ENCODE data around the gene GRAP. TPM values are rescaled to one million over a fixed set of nuclear protein-coding genes. Genes with fewer than 3 reads are reported as not detected.
"Not testable (repeated sequence)": the region's sequence is repeated elsewhere in the genome, so short reads cannot be mapped to it uniquely, and the experiment has no call there.

GRAP gene
- total RNA-seq, 1 experiment from 2014 or later = 5.2 TPM

DNA sequence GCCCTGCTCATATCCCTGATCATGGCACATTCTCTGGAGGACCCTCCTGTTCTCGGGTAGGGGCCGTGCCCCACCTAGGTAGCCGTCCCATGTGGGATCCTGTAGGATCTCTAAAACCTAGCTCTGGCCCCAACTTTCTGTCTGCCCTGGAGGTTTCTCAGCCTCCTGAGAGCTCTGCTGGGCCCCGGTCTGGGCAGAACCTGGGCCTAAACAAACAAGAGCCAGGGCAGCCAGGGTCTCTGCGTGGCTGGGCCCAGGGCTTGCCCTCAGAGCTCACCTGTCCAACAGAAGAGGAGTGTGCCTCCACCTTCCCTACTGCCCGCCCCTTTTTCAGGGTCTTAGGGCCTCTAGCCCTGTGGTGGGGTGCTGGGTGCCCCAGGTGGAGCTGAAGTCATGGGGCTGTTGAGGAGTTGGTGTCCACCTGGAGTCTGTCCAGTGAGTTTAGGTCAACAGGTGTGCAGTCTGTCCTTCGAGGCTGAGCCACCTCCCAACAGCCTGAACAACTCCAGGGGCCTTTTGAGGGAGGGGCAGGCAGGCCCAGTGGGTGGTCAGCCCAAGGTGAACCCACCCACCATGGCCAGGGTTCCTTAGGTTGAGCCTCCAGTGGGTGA lies 25.6 kb downstream of the GRAP start:
- in situ Hi-C loops (cut with HindIII; ENCODE audit: low sequenced_read_pairs); DNase-seq (ENCODE audit: low spot score): not testable (repeated sequence)

DNA sequence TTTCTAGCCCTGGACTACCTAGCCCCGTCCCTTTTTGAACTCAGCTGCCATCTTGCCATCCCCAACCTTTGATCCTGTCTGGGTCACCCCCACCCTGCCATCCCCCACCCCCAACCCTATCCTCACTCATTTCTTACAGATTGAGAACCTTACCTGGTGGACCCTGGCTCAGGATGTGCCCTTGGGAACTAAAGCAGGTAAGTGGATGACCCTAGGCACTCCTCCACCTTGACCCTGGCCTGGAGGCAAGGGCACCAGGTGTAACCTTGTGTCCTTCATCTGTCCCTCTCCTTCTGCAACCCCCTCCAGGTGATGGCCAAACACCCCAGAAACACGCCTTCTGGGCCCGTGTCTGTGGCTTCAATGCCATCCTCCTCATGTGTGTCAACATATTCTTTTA lies 26.7 kb downstream of the GRAP start:
- in situ Hi-C loops (cut with HindIII; ENCODE audit: low sequenced_read_pairs) = no loop called here
- DNase-seq (ENCODE audit: low spot score) = no peak

DNA sequence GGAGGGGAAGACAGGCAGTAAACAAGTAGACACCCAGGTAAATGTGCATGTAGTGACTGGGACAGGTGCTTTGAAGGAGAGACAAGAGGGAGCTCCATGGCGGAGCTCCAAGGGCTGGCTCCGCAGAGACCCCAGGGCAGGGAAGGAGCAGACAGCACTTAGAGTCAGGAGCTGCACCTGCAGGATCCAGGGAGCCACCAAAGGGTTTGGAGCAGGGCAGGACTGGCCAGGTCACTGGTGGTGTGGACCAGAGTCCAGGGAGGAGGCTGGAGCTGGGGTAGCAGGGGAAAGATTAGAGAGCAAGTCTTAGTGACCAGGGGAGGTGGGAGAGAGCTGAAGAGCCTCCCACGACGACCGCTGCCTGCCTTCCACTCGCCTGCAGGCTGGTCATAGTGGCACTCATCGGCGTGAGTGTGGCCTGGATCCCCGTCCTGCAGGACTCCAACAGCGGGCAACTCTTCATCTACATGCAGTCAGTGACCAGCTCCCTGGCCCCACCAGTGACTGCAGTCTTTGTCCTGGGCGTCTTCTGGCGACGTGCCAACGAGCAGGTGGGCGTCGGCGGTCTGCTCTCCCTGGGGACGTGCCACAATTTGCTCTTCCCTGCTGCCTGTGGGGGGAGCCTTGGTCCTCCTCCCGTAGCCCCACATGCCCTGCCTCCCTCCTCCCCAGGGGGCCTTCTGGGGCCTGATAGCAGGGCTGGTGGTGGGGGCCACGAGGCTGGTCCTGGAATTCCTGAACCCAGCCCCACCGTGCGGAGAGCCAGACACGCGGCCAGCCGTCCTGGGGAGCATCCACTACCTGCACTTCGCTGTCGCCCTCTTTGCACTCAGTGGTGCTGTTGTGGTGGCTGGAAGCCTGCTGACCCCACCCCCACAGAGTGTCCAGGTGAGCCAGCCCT lies 27.5 kb downstream of the GRAP start:
- in situ Hi-C loops (cut with HindIII; ENCODE audit: low sequenced_read_pairs) = no loop called here
- no peak for DNase-seq (ENCODE audit: low spot score)

DNA sequence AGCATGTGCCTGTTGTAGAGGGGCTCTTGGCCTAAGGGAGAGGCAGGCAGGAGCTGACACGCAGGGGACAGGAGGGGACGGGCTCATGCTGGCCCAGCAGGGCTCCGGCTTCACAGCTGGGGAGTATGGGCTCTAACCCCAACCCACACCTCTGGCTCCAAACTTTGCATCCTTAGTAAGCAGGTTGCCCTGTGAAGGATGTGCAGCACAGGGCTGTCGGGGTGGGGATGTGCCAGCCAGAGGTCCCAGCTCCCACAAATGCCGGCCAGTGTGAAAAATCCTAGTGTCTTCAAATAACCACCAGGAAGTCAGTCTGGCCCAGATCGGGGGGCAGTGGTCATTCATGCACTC lies 28.2 kb downstream of the GRAP start:
- in situ Hi-C loops (cut with HindIII; ENCODE audit: low sequenced_read_pairs) = no loop called here
- DNase-seq (ENCODE audit: low spot score) = no peak

DNA sequence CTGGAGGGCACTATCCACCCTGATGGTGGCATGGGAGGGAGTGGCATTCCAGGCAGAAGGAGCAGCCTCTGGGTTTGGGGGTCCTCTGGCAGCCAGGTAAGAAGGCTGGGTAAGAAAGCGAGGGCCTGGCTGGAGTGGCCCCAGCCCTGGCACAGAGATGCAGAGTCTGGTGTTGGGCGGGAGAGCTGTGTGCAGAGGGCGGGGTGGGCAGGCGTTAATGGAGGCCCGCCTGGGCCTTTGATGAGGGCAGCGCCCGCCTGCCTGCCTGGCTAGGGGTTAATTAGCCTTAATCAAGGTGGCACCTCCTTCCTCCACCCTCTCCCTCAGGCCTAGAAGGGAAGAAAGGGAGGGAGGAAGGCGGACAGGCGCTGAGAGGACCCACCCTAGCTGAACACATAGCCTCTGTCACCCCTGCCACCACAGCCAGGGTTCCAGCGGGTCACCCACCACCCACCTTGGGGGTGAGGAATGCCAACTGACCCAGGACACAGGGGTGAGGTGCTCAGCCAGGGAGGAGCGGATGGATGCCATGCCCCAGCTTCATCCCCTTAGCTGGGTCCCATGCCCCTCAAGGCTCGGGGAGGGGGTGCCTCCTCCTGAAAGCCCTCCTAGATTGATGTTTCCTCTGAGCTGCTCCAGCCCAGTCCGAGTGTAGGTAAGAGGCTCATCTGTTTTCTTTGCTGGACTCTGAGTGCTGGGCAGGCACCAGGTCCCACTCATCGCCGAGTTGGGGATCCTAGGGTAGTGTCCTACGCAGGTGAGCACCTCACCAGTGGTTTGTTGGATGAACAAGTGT lies 28.8 kb downstream of the GRAP start:
- DNase-seq (ENCODE audit: low spot score) = no peak

DNA sequence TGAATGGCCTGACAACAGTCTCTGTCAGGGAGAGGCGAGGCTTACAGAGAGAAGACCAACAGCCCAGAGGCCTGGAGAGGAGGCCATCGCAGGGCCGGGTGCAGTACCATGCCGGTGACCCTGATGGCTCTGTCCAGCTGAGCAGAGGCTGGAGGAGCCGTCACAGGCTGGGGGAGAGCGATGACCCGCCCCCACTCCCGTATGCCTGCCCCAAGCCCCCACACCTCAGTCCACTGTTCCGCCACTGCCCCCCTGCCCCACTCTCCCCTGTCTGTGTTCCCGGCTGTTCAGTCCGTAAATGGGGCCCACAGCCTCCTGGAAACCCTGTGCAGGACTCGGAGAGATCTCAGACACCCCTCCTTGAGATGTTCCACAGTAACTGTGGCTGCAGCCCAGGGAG lies 29.4 kb downstream of the GRAP start:
- DNase-seq (ENCODE audit: low spot score) = no peak
- in situ Hi-C loops (cut with HindIII; ENCODE audit: low sequenced_read_pairs) = no loop called here

More for the DNA sequence above, 28.8 kb downstream of the GRAP start:
- in situ Hi-C loops (cut with HindIII; ENCODE audit: low sequenced_read_pairs) = no loop called here

DNA sequence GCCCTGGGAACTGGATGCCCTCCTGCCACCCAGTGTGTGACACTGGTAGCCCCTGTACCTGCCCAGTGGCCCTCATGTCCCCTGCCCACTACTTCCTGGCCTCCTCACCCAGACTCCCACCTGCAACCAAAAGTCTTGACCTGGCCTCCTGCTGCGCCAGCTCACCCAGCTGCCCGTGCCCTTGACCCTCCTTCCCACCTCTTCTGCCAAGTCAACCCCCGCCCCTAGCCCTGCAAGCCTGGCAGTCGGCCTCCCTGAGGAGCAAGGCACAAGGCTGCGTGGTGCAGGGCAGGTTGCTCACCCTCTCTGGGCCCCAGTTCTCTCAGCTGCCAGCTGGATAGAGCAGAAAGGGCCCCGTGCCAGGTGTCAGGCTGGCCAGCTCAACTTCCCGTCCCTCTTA lies 29.9 kb downstream of the GRAP start:
- no peak for DNase-seq (ENCODE audit: low spot score)
- in situ Hi-C loops (cut with HindIII; ENCODE audit: low sequenced_read_pairs) = no loop called here

DNA sequence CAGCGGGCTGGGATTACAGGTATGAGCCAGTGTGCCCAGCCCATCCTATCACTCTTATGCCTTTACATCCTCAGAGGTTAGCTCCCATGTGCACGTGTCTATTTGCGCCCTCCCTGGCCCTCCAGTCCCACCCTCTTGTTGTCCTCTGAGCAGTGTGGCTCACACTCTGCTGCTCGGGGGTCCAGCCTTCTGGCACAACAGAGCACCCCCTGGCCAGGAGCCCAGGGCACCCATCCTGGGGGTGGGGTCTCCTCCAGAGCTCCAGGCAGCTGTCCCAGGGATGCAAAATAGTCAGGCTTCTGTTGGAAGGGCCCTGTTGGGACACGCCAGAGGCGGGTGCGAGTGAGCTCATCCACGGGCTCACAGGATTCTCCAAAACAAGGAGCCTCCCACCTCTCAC lies 30.5 kb downstream of the GRAP start:
- no peak for DNase-seq (ENCODE audit: low spot score)
- in situ Hi-C loops (cut with HindIII; ENCODE audit: low sequenced_read_pairs) = no loop called here

DNA sequence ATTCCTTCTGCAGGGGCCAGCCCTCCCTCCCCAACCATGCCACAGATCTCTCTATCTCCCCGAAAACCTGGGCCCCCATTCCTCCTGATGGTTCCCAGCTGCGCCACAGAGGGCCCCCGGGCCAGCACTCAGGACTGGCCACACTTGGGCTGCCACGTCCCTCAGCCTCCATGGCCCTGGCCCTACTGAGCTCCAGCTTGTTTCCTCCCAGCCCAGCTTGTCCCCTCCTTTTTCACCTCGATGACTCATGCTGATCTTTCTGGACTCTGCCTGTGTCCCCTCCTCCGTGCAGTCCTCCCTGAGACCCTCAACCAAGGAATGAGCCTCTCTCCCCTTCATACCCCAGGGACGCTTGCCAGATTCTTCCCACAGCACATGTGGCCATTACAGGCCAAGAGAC lies 31.3 kb downstream of the GRAP start:
- no peak for DNase-seq (ENCODE audit: low spot score)
- in situ Hi-C loops (cut with HindIII; ENCODE audit: low sequenced_read_pairs) = no loop called here

DNA sequence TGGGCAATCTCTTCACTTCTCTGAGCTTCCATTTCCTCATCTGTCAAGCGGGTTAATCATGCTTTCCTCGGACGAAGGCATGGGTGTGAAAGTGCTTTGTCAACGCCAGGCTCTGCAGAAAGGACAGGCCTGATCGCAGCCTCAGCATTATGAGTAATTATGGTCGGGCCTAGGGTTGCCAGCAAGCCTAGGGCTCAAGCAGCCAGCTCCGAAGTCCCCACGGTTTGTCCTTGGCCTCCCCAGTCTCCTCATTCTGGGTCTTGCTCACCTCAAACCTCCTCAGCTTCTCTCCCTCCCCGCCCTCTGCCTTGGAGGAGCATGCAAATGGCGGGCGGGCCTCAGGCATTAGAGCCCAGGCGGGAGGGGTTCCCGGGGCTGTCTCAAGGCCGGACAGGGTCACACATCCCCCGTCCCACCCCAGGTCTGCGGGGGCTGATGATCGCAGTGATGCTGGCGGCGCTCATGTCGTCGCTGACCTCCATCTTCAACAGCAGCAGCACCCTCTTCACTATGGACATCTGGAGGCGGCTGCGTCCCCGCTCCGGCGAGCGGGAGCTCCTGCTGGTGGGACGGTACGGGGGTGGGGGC lies 32.0 kb downstream of the GRAP start:
- DNase-seq (ENCODE audit: low spot score) = no peak
- in situ Hi-C loops (cut with HindIII; ENCODE audit: low sequenced_read_pairs) = no loop called here

DNA sequence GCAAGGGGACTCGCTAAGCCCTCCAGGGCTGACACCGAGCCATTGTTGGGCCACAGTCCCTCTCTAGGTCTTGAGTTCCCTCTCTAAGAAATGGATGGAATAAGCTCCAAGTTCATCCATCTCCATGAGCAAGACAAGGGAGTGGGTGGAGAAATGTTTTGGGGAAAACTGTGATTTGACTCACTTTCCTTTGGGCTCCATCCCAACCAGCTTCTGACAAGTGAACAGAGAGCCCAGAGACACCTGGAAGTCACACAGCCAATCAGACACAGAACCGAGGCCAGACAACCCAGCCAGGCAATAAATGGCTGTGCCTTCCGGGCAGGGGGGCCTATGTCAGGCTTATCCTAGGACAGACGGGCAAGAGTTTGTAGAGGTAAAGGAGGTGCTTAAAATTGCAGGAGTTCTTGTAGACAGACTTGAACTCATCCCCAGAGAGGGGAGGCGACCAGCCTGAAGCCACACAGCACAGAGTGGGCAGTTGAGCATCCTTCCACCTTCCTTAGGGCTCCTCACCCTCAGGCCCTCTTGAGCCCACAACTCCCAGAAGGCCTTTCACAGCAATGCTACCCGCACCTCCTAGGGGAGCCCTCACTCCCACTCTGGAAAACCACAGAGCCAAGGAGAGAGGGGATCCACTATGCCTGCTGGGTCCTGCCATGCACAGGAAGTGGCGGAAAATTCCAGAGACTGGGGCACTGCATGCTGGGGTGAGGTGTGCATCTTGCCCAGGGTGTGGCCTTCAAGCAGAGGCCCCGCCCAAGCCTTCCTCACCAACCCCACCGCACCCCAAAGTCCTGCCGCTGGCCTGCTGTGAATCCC lies 32.7 kb downstream of the GRAP start:
- DNase-seq (ENCODE audit: low spot score) = no peak

DNA sequence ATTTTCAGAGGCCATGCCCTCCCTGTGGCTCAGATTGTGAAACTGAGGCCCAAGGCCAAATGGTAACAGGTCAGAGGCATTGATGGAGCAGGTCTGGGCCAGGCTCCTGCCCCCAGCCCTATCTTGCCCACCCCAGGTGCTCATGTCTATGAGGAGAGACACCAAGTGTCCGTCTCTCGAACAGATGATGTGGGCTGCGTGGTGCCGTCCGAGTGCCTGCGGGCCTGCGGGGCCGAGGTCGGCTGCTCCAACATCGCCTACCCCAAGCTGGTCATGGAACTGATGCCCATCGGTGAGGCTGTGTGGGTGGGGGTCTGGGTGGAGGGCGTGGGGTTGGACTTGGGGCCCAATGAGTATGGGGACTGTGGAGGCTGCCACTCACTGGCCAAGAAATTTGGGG lies 33.5 kb downstream of the GRAP start:
- in situ Hi-C loops (cut with HindIII; ENCODE audit: low sequenced_read_pairs) = no loop called here

More for the DNA sequence above, 32.7 kb downstream of the GRAP start:
- in situ Hi-C loops (cut with HindIII; ENCODE audit: low sequenced_read_pairs) = no loop called here

DNA sequence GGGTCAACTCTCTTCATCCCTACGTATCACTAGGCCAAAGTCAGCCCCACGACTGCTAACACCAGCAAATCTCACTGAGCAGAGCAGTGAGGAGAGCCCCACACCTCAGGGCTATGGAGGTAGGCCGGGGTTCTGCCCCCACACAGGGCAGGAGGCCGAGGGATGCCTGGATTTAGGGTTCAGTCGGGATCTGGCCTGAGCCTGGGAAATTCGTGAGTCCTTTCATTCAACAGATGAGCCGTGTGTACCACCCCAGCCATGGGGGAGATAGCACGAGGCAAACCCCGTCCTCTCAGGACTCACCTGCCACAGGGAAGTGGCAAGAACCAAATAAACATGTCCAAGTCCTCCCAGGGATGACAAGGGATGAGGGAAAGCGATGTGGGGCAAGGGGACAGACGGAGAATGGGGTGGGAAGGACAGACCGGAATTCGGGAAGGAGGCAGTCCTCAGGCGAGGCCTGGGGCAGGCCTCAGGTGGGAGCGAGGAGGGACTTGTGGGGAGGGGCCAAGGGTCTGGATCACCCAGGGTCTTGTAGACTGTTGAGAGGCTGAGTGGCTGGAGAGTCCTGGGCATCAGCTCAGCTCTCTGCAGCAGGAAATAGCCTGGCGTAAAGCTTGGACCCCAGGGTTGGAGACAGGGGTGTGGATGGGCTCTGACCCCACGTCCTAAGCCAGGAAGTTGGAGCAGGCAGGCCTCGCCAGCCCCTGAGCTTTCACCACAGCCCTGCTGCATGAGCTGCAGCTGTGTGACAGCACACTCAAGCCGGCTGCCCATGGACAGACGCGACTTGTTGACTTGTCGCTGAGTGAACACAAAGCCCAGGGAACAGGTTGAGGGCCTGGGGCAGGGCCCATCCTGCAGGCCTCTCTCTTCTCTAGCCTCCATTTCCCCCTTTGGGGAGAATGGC lies 34.3 kb downstream of the GRAP start:
- in situ Hi-C loops (cut with HindIII; ENCODE audit: low sequenced_read_pairs) = no loop called here
- DNase-seq (ENCODE audit: low spot score) = no peak

More for the DNA sequence above, 33.5 kb downstream of the GRAP start:
- DNase-seq (ENCODE audit: low spot score) = no peak

DNA sequence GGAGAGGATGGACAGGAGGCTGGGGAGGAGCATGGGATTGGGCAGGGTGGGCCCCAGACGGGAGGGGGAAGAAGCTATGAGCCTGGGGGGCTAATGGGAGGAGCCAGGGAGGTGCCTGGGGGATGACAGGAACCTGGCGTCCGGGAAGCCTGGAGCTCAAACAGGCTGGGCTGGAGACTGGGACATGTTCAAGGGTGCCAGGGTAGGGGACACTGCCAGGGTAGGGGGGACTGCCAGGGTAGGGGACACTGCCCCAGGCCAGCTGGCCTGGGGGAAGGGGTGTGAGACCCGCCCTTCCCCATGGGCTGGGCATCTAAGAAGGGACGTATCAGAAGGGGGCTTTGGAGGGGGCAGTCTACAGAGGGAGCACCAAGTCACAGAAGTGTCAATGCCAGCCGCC lies 35.2 kb downstream of the GRAP start:
- DNase-seq (ENCODE audit: low spot score) = no peak
- in situ Hi-C loops (cut with HindIII; ENCODE audit: low sequenced_read_pairs) = no loop called here

DNA sequence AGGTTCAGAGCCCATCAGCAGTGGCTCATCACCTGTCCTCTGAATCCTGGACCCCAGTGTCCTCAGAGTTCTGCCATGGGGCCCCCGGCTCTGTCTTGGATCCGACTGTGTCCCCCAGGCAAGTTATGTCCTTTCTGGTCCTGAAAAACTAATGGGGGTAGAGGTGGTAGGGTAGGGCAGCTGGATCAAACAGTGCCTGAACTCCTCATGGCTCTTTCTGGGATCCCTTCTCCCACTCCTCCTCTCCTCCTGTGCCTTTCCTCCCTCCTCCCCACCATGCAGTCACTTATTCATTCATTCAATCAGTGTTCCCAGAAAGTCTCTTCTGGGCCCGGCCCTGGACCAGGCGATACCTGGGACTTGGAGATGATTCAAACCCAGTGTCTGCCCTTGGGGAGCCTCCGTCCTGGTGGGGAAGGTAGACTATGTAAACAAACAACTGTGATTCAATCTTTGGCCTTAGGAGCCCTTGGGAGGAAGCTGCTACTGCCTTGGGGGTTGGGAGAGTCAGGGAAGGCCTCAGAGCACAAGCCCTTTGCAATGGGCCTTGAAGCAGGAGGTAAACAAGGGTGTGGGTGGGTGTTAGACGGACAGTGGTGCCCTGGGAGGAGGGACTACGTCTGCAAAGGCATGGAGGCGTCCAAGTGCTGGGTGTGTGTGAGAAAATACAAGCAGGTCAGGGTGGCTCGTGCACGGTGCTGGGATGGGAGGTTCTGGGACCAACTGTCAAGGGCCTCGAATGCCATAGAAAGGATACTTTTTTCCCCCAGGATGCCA lies 35.8 kb downstream of the GRAP start:
- no peak for DNase-seq (ENCODE audit: low spot score)
- in situ Hi-C loops (cut with HindIII; ENCODE audit: low sequenced_read_pairs) = no loop called here

DNA sequence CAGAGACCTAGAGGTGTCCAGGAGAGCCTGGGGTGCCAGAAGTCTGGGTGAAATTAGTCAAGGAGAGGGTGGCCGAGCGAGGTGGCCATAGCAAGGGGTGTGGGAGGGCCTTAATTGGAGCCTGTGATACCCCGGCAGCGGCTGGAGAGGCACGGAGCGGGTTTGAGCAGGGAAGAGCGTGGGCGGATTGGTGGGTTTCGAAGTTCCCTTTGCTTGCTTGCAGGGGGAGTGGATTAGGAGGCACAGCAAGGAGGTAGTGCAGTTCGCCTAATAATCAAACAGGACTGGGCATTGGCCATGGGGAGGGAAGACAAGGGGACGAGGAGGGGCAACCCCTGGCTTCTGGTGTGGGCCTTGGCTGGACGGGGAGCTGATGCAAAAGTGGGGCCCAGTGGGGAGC lies 36.8 kb downstream of the GRAP start:
- DNase-seq (ENCODE audit: low spot score) = no peak
- in situ Hi-C loops (cut with HindIII; ENCODE audit: low sequenced_read_pairs) = no loop called here

DNA sequence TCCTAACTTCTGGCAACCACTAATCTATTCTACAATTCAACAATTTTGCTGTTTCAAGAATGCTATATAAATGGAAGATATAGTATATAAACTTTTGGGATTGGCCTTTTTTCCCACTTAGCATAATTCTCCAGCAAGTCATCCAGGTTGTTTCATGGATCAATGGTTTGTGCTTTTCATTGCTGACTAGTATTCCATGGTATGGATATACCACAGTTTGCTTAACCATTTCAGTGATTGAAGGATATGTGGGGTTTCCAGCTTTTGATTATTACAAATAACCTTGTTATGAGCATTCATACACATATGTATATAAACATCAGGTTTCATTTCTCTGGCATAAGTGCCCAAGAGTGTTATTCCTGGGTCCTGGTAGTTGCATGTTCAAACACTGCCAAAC lies 40.1 kb downstream of the GRAP start:
- no peak for DNase-seq (ENCODE audit: low spot score)
- in situ Hi-C loops (cut with HindIII; ENCODE audit: low sequenced_read_pairs) = no loop called here

Measured in G401 (cell line).